Nephron (organoid): ENCODE results near the gene CHST11.

Experiments used
- H3K27ac Mint-ChIP-seq, 3 experiments: 2 replicates each; pipeline ENCODE4 v1.8.0; 2020; ENCODE audit warnings: mixed read lengths in 3 of 3, mild to moderate bottlenecking in 2 of 3, moderate library complexity in 1 of 3
- H3K27me3 Mint-ChIP-seq: 2 replicates; pipeline ENCODE4 v1.8.0; 2021; ENCODE audit warnings: low read depth, mild to moderate bottlenecking, moderate library complexity, mixed read lengths
- H3K36me3 Mint-ChIP-seq: 2 replicates; pipeline ENCODE4 v1.8.0; 2020; ENCODE audit warnings: low read depth, mixed read lengths
- H3K4me1 Mint-ChIP-seq: 2 replicates; pipeline ENCODE4 v1.8.0; 2020; ENCODE audit warnings: mixed read lengths
- H3K4me3 Mint-ChIP-seq, 3 experiments: 2 replicates each; pipeline ENCODE4 v1.8.0; 2020; ENCODE audit warnings: mild to moderate bottlenecking in 3 of 3, mixed read lengths in 3 of 3, moderate library complexity in 2 of 3
- H3K9me3 Mint-ChIP-seq: 2 replicates; pipeline ENCODE4 v1.8.0; 2020; ENCODE audit warnings: mixed read lengths
- TF ChIP-seq, protein P1 (sequence below), 3 experiments: fragments of 200-600 bp; sonication (generic); IDR thresholded peaks; one replicate each; pipeline ENCODE4 v1.5.0; 2021; ENCODE audit warnings: antibody characterized with exemption in 3 of 3; ENCODE audit not compliant: unreplicated experiment in 3 of 3

CHST11 gene

GRCh38 chr12:104529130-104529874, 72.6 kb downstream of the CHST11 start:
- Mint-ChIP-seq H3K27ac (no peak overlapping the region), H3K4me3 (no peak overlapping the region), H3K36me3 (peaks cover 12% of the 10 kb centered on the region), H3K9me3 (peaks cover 3% of the 10 kb centered on the region), H3K4me1 (peaks cover 60% of the 10 kb centered on the region), H3K27me3 (peaks cover 5% of the 10 kb centered on the region)
- TF ChIP-seq, protein P1, sequence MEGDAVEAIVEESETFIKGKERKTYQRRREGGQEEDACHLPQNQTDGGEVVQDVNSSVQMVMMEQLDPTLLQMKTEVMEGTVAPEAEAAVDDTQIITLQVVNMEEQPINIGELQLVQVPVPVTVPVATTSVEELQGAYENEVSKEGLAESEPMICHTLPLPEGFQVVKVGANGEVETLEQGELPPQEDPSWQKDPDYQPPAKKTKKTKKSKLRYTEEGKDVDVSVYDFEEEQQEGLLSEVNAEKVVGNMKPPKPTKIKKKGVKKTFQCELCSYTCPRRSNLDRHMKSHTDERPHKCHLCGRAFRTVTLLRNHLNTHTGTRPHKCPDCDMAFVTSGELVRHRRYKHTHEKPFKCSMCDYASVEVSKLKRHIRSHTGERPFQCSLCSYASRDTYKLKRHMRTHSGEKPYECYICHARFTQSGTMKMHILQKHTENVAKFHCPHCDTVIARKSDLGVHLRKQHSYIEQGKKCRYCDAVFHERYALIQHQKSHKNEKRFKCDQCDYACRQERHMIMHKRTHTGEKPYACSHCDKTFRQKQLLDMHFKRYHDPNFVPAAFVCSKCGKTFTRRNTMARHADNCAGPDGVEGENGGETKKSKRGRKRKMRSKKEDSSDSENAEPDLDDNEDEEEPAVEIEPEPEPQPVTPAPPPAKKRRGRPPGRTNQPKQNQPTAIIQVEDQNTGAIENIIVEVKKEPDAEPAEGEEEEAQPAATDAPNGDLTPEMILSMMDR (IDR thresholded peaks at IDR 0.05; ENCODE audit: unreplicated experiment in 3 of 3): no peak

DNA sequence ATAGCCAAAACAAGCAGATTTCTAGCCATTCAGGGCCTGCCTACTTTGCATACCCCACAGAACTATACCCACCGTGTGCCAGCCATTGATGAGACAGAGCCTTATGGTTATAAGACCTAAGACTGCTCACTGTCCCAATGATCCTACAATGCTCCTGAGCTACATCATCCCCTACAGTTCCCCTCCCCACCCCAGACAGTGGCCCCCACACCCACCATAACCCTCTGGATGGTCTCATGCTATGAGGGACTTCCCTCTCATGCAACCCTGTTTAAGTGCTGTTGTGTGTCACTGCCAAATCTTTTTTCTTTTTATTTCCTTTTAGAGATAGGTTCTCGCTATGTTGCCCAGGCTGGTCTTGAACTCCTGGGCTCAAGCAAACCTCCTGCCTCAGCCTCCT, 75.9 kb downstream of the CHST11 start:
- no peak overlapping the region for H3K4me3 Mint-ChIP-seq
- peaks cover 2% of the 10 kb centered on the region for H3K9me3 Mint-ChIP-seq
- H3K4me1 Mint-ChIP-seq: peaks cover 54% of the 10 kb centered on the region
- H3K27ac Mint-ChIP-seq: no peak overlapping the region
- peaks cover 1% of the 10 kb centered on the region for H3K27me3 Mint-ChIP-seq
- H3K36me3 Mint-ChIP-seq: peaks cover 12% of the 10 kb centered on the region
- TF ChIP-seq, protein P1 (IDR thresholded peaks at IDR 0.05; ENCODE audit: unreplicated experiment in 3 of 3): no peak

- H3K9me3 Mint-ChIP-seq: no peaks in the 10 kb centered on the region
- H3K36me3 Mint-ChIP-seq: peaks cover 12% of the 10 kb centered on the region
- no peaks in the 10 kb centered on the region for H3K27me3 Mint-ChIP-seq
- TF ChIP-seq, protein P1 (IDR thresholded peaks at IDR 0.05; ENCODE audit: unreplicated experiment in 3 of 3): no peak
- H3K4me3 Mint-ChIP-seq: no peak overlapping the region
- H3K4me1 Mint-ChIP-seq: peaks cover 53% of the 10 kb centered on the region
- H3K27ac Mint-ChIP-seq: no peak overlapping the region
Measured at GRCh38 chr12:104533134-104533533, 76.4 kb downstream of the CHST11 start.

DNA sequence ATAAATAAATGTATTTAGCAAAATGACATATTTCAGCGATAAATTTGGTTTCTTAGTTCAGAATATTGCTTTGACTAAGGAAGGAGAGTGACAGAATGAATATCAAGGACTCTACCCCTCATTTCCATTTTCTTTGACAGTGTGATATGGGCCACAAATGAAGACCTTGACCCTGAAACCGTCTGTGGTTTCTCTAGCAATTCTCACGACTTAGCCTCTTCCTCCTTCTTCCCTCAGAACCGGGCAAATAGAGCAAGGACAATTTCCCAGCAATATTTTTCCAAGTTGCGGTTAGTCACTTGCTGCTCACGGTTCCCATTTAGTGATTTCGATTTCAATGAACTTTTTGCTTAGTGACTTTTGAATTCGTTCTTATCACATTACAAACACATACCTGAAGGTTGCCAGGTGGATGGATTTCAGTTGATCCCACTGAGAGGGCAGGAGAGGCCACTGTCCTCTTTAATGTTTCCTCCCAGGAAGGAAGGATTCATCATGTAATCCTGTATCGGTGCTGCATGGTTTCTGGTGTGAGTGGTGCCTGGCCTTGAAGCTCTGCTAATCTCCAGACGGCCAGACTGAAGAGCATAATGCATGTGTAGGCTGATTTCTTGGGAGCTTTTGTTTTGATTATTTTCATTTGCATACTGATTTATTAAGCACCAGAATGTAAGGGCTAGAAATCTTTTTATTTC, 77.6 kb downstream of the CHST11 start:
- Mint-ChIP-seq H3K27me3 (no peaks in the 10 kb centered on the region), H3K4me3 (no peak overlapping the region), H3K4me1 (peaks cover 53% of the 10 kb centered on the region), H3K27ac (peak overlapping the region; percentile 5 to 41 (median 37)), H3K36me3 (peaks cover 12% of the 10 kb centered on the region), H3K9me3 (no peaks in the 10 kb centered on the region)
- TF ChIP-seq, protein P1 (IDR thresholded peaks at IDR 0.05; ENCODE audit: unreplicated experiment in 3 of 3): no peak

- H3K36me3 Mint-ChIP-seq: peaks cover 8% of the 10 kb centered on the region
- TF ChIP-seq, protein P1 (IDR thresholded peaks at IDR 0.05; ENCODE audit: unreplicated experiment in 3 of 3): no peak
- H3K27ac Mint-ChIP-seq: peak overlapping the region in 2 of 3 experiments; percentile 5 to 71
Measured at GRCh38 chr12:104534857-104535248, 78.1 kb downstream of the CHST11 start.

More at GRCh38 chr12:104534857-104535248, 78.1 kb downstream of the CHST11 start:
- Mint-ChIP-seq H3K27me3 (no peaks in the 10 kb centered on the region), H3K9me3 (no peaks in the 10 kb centered on the region), H3K4me3 (no peak overlapping the region), H3K4me1 (peaks cover 53% of the 10 kb centered on the region)
